Frontal cortex (tissue), 4 donors: ENCODE data around the gene TEDC2. TPM values are rescaled to one million over a fixed set of nuclear protein-coding genes. Genes with fewer than 3 reads are reported as not detected.

ENCODE experiments used
- DNase-seq, 2 donors: peaks; one replicate each; pipeline ENCODE4 v3.0.0; 2012; ENCODE audit warnings: low spot score in 2 of 2
- FAIRE-seq: peaks from 2 replicates; lab custom pipeline; 2012; peaks lifted over from hg19 to GRCh38; lab: Jason Lieb, UNC
- total RNA-seq: library from RNA; depleted of rRNA; stranded (reverse); fragments of >200 nt; gene quantifications from one replicate; pipeline ENCODE4 v1.2.3, GENCODE V29; 2014
- donor health status: control.
- donor health status: control.
- donor health status: control.

The TEDC2 gene
- total RNA-seq, 1 donor from 2014 or later: 7.7 TPM

GRCh38 chr16:2487517-2487842 lies 27.6 kb downstream of the TEDC2 start:
- FAIRE-seq: no peak

GRCh38 chr16:2487903-2488531 lies 28.1 kb downstream of the TEDC2 start:
- DNase-seq: no peak
- no peak for FAIRE-seq

More at GRCh38 chr16:2487517-2487842, 27.6 kb downstream of the TEDC2 start:
- DNase-seq: no peak

- FAIRE-seq (no peak), DNase-seq (no peak)
Measured at GRCh38 chr16:2489581-2489980, 29.7 kb downstream of the TEDC2 start.

GRCh38 chr16:2490190-2491105 lies 30.5 kb downstream of the TEDC2 start:
- FAIRE-seq (no peak), DNase-seq (no peak)

GRCh38 chr16:2492292-2492691 lies 32.4 kb downstream of the TEDC2 start:
- DNase-seq: no peak
- FAIRE-seq: no peak

GRCh38 chr16:2493605-2494004 lies 33.7 kb downstream of the TEDC2 start:
- DNase-seq: no peak
- no peak for FAIRE-seq

GRCh38 chr16:2494616-2495015 lies 34.7 kb downstream of the TEDC2 start:
- DNase-seq (no peak), FAIRE-seq (no peak)

- no peak for FAIRE-seq
- no peak for DNase-seq
Measured at GRCh38 chr16:2495041-2495440, 35.1 kb downstream of the TEDC2 start.

GRCh38 chr16:2496223-2497115 lies 36.6 kb downstream of the TEDC2 start:
- DNase-seq: no peak
- no peak for FAIRE-seq

- no peak for DNase-seq
- FAIRE-seq: no peak
Measured at GRCh38 chr16:2497116-2497630, 37.3 kb downstream of the TEDC2 start.

GRCh38 chr16:2497695-2498484 lies 38.0 kb downstream of the TEDC2 start:
- FAIRE-seq (no peak), DNase-seq (no peak)

GRCh38 chr16:2498531-2499253 lies 38.8 kb downstream of the TEDC2 start:
- DNase-seq (no peak), FAIRE-seq (no peak)

- FAIRE-seq (no peak), DNase-seq (no peak)
Measured at GRCh38 chr16:2499454-2499853, 39.5 kb downstream of the TEDC2 start.

- FAIRE-seq: no peak
Measured at GRCh38 chr16:2499890-2500429, 40.1 kb downstream of the TEDC2 start.

GRCh38 chr16:2500430-2500917 lies 40.6 kb downstream of the TEDC2 start:
- FAIRE-seq: no peak
- no peak for DNase-seq

More at GRCh38 chr16:2499890-2500429, 40.1 kb downstream of the TEDC2 start:
- no peak for DNase-seq

GRCh38 chr16:2500918-2501750 lies 41.2 kb downstream of the TEDC2 start:
- peak; percentile 82 to 89 for DNase-seq
- FAIRE-seq: no peak
